ENCODE data around the gene AGMO. TPM values are rescaled to one million over a fixed set of nuclear protein-coding genes. Genes with fewer than 3 reads are reported as not detected.
A peak's percentile ranks its signal among the peaks of the same experiment; 100 is the strongest.

The AGMO gene
- polyA plus RNA-seq, 3 donors: 0.88 to 1.1 (median 0.92) TPM

DNA sequence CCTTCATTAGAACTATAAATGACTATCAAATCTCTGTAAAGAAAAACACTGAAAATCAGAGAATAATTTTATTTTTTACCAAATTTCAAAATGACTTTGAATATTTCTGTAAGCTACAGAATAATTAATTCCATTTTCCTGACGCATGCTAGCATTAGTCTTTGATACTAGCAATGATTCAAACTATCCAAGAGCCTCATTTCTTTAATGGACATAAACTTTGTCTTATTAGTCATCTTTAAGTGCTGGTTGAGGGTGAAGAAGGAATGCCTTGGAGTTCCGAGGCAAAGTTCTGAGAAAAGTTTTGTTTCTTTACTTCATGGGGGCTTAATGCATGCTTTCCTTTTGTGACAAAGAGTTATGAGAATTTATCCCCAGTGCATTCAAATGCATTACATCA lies 137.3 kb downstream of the AGMO start:
- peak in 3 of 11 donors; percentile 5 to 24 (median 16) for DNase-seq (ENCODE audit: extremely low read depth in 1 of 11, low read depth in 9 of 11, low spot score in 4 of 11)

DNA sequence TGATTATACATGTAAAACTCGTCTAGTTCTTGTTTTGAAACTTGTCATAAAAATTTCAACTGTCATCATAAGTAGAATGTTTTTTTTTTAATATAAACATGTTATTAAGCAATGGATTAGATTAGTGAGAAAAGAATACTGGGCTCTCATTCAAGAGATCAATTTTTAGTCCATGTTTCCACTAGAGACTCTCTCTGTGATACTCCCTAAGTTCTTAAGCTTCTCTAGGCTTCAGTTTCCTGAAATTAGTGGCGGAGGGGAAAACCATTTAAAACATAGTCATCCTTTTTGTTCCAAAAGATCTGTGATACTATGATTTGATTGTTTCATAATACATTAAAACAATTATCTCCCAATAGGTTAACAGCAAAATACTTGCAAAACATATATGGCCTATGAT lies 142.2 kb downstream of the AGMO start:
- DNase-seq (ENCODE audit: extremely low read depth in 1 of 11, low read depth in 9 of 11, low spot score in 4 of 11): no peak

DNA sequence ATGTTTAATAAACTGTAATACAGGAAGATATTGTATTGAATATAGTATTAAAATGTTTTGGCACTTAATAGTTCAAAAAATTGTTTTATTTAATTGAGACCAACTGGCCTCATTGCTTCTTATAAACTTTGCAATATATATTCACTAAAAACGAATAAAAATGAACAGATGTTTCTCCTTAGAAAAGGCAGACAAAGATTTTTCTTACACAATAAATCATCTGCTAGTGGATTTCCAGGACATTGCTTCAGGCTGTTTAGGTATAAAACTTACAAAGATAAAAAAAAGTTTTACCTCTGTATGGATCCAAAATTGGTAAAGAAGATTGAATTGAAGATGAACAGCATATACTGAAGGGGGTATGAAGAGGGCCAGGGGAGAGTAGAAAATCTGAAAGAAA lies 143.6 kb downstream of the AGMO start:
- no peak for DNase-seq (ENCODE audit: extremely low read depth in 1 of 11, low read depth in 9 of 11, low spot score in 4 of 11)

DNA sequence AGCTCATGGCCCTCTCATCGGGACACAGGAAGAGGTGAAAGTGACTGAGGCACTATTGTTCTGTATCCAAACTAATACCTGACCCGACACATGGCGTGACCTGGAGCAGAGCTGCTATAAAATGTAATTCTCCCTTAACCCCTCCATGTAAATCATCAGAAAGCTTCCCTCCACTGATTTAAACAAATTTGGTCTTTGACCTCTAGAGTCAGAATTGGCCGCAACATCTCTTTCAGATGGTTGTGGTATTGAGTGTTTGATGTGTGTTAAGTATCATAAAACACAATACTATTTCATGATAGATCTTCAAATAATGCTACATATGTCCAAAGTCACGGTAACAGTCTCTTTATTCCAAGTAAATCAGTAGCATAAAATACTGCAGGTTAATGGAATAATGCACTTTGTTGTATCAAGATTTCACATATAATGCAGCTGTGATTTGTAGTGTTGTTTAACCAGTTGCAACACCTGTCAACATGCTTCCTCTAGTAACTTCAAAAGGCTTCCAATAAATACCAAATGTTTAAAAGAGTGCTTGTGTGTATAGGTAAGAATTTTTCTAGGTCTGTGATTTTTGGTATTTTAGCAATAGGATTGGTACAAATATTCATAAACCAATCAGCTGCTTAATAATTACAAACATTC lies 144.3 kb downstream of the AGMO start:
- DNase-seq (ENCODE audit: extremely low read depth in 1 of 11, low read depth in 9 of 11, low spot score in 4 of 11): no peak

DNA sequence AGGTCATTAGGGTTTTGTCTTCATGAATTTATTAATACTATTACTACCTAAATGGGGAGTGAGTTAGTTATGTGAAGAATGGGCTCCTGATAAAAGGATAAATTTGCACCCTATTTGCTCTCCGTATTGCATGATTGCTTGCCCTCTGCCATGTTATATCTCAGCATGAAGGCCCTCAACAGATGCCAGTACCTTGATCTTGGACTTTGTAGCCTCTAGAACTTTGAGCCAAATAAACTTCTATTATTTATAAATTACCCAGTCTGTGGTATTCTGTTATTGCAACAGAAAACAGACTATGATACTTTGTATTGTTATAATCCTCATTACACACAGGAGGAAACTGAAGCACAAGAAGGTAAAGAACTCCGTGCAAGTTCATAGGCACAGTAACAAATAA lies 150.8 kb downstream of the AGMO start:
- DNase-seq (ENCODE audit: extremely low read depth in 1 of 11, low read depth in 9 of 11, low spot score in 4 of 11): no peak

DNA sequence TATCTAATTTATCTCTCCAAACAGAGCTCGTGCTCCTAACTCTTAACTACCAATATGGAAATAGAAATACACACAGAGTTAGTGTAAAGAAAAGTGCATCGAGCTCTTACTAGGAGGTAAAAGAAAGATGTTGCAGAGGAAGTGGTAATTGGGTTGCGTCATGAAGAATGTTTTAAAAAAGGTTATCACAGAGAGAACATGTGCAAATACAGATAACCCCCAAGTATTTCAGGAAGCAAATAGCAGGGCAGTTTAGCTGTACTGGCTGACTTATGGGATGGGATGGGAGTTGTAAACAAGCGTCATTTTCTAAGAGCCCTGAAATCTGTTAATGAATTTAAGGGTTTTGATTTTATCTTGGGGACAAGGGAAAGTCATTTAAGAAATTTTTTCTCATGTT lies 153.9 kb downstream of the AGMO start:
- no peak for DNase-seq (ENCODE audit: extremely low read depth in 1 of 11, low read depth in 9 of 11, low spot score in 4 of 11)

DNA sequence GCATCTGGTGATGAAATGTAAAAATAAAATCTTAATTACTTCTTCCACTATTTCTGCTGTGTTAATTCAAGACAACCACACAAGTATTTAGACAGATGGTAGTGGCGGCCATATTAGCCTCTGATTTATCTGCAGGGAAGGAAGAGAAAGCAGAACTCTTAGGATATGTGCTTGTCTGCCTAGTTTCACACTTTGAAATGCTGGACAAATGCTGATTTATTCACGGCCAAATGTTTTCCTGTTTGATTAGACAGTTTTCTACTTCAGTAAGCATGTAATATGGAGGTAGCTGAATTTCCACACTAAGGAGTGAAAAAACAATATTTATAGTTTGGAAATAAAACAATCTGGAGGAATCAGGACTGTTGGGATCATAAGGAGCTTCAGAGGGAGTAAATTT lies 158.1 kb downstream of the AGMO start:
- peak in 3 of 11 donors; percentile 4 to 21 (median 6) for DNase-seq (ENCODE audit: extremely low read depth in 1 of 11, low read depth in 9 of 11, low spot score in 4 of 11)

DNA sequence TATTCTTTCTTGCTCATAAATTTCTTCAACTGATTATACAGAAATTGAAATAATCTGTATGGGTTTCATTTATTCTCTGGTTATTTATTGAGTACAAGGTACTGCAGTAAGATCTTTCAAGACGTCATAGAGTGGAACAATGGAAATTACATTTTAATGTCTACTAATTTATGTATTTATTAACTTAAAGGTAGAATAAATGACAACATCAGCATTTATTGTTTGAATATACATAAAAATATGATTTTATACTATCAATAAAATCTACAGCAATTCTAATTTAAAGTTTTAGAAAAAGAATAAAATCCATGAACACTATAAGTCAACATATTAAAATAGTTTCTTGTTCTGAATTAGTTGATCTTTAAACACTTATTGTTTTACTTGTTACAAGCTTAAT lies 158.5 kb downstream of the AGMO start:
- no peak for DNase-seq (ENCODE audit: extremely low read depth in 1 of 11, low read depth in 9 of 11, low spot score in 4 of 11)

DNA sequence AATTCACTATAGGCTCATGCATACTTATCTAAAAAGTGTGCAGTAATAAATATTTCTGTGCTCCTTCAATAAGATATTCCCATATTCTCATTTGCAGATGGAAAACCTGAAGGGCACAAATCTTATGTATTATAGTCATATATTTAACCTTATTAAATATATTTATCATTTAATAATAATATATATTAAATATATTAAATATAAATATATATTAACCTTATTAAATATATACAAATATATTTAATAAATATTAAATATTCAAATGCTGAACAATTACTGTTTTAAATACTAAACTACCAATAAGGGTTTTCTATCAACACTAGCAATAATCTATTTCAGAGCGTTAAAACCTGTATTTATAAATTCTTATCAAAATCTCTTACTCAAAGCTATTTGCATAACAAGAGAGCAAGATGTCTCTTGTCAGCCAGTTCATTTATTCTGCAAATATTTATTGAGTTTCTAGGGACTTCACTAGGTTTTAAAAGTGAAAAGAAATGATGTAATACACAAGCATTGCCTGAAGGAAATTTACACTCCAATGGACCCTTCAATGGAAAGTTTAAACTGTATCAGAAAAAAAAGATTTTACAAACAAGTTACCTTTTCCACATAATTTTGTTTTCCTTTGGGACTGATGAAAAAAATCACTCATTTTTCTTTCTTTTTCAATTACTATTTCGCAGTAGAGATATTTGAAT lies 159.2 kb downstream of the AGMO start:
- DNase-seq (ENCODE audit: extremely low read depth in 1 of 11, low read depth in 9 of 11, low spot score in 4 of 11): no peak

DNA sequence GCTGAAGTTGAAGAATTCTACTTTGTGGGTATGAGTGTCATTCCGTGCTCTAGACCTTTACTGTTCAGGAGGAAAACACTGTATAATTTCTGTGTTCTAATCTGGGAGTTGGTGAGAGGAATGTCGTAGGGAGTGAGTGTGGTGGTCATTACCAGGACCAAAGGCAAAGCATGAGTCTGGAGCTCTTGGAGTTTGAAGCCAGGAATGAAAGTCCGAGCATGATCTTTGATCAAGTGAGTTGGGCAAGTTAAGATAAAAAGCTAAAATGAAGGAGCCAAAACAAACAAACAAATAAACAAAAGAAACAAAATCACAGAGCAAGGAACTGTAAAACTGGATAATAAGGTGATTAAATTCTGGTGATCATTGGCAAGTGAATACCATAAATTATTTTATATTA lies 161.4 kb downstream of the AGMO start:
- DNase-seq (ENCODE audit: extremely low read depth in 1 of 11, low read depth in 9 of 11, low spot score in 4 of 11): no peak

DNA sequence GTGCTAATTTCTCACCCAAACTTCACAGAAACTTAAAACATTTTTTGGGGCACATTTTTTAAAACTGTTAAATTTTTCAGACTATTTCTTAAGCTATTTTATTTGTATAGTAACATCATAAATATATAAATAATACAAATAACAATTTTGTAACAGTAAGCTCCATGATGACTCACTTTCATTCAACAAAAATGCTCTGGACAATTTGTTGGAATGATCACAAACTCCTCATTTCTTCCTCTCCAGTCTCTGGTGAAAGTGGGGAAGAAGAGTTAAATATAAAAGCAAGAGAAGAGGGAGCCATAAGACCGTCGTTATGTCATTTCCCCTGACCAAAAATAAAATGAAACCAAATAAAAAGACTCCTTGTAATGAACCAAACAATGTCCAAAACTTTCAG lies 162.4 kb downstream of the AGMO start:
- DNase-seq (ENCODE audit: extremely low read depth in 1 of 11, low read depth in 9 of 11, low spot score in 4 of 11): no peak

DNA sequence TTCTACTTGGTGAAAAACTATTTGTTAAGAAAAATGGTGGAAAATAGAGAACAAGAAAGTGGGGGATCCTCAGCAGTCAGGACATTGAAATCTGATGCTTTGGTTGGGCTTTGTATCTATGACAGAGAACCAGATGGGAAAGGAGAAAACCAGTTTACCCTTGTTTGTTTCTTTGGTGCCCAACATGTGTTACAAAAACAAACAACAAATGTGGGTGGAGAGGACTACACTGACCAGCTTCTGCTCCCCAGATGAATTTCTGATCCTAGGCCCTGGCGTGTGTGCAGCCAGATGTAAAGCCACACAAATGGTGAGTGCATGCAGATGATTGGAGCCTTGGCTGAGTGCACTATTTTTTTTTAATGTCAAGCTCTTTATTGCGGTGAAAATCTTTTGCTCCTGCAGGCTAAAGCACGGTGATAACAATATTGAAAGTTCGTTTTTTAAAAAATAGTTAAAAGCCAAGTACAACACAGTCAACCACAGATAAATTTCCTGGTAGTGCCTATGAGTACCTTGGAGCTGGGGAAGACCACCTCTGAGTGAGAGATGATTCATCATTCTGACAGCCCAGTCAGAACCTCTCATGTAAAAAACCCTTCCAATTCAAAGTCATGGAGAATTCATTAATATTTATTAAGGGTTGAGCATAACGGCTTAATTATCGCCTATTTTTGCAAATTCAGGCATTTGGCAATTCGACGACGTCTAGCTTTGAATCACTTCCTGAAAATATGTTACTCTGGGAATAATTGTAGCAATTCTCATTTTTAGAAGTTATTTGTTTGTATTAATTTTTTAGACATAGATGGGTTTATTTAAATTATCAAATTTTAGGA lies 163.7 kb downstream of the AGMO start:
- DNase-seq (ENCODE audit: extremely low read depth in 1 of 11, low read depth in 9 of 11, low spot score in 4 of 11): no peak

DNA sequence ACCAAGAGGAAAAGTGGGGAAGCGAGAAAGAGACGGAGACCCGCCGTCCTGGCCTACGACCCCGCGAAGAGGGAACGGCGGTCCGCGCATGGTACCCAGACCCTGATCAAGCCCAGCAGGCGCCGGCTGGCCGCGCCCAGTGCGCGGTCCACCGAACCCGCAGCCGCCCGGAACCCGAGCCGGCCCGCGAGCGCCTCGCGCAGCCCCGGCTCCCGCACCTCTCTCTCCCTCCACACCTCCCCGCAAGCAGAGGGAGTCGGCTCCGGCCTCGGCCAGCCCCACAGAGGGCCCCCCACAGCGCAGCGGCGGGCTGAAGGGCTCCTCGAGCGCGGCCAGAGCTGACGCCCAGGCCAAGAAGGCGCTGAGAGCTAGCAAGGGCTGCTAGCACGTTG lies 164.7 kb downstream of the AGMO start:
- DNase-seq (ENCODE audit: extremely low read depth in 1 of 11, low read depth in 9 of 11, low spot score in 4 of 11): no peak

DNA sequence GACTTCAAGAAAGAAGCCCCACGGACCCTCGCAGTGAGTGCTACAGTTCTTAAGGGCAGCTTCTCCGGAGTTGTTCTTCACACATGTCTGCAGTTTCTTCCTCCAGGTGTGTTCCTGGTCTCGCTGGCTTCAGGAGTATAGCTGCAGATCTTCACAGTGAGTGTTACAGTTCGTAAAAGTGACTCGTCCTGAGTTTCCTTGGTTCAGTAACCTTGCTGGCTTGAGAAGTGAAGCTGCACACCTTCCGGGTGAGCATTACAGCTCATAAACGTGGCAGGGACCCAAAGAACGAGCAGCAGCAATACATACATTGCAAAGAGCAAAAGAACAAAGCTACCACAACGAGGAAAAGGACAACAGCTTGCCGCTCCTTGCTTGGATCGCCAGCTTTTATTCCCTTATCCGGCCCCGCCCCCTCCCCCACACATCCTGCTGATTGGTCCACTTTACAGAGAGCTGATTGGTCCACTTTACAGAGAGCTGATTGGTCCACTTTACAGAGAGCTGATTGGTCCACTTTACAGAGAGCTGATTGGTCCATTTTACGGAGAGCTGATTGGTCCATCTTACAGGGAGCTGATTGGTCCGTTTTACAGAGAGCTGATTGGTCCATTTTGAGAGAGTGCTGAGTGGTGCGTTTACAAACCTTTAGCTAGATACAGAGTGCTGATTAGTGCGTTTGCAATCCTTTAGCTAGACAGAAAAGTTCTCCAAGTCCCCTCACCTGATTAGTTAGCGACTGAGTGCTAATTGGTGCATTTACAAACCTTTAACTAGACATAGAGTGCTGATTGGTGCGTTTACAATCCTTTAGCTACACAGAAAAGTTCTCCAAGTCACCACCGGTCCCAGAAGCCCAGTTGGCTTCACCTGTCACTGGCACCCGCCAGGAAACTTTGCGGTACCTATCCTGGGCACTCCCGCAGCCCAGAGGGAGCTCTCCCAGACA lies 165.3 kb downstream of the AGMO start:
- DNase-seq (ENCODE audit: extremely low read depth in 1 of 11, low read depth in 9 of 11, low spot score in 4 of 11): no peak

DNA sequence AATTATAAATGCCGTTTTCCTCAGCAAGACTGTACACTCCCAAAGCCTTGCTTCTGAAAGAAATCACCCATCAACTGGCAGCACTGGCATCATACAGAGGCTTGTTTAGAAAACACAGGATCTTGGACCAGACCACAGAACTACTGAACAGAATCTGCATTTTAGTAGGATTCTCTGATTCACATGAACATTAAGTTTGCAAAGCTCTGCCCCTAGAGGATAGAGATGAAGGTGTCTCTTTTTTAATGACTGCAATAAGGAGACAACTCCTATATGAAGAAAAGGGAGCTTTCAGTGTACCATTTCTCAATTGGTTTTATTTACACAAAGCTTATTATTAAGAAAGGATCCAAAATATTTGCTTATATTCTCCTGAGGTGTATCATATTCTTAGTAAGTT lies 172.7 kb downstream of the AGMO start:
- DNase-seq (ENCODE audit: extremely low read depth in 1 of 11, low read depth in 9 of 11, low spot score in 4 of 11): no peak

DNA sequence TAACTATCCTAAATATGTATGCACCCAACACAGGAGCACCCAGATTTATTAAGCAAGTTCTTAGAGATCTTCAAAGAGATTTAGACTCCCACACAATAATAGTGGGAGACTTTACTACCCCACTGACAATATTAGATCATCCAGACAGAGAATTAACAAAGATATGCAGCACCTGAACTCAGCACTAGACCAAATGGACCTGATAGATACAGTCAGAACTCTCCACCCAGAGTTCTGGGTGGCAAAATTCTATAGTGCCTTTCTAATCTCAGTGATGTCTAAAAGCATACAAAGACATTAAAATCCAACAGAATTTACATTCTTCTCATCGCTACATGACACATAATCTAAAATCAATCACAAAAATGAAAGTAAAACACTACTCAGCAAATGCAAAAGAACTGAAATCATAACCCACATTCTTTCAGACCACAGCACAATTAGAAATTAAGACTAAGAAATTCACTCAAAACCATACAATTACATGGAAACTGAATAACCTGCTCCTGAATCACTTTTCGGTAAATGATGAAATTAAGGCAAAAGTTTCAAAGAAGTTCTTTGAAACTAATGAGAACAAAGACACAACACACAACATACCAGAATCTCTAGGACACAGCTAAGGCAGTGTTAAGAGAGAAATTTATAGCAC lies 183.2 kb downstream of the AGMO start:
- no peak for DNase-seq (ENCODE audit: extremely low read depth in 1 of 11, low read depth in 9 of 11, low spot score in 4 of 11)

DNA sequence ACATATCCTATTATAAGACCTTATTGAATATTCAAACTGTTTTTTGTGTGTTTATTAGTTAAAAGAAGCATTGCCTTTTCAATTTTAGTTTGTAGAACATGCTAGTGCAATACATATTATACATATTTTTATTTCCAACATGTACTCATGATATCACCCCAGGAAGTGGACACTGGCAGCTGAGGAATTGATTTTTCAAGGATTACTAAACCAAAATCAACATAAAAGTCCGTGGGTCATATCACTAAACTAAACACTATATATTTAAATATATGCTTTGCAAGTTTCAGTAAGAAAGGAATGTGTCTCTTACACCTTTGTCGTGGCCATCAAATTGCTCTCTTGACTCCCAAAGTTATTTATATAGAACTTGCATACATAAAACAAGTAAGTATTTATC lies 185.2 kb downstream of the AGMO start:
- DNase-seq (ENCODE audit: extremely low read depth in 1 of 11, low read depth in 9 of 11, low spot score in 4 of 11): no peak

DNA sequence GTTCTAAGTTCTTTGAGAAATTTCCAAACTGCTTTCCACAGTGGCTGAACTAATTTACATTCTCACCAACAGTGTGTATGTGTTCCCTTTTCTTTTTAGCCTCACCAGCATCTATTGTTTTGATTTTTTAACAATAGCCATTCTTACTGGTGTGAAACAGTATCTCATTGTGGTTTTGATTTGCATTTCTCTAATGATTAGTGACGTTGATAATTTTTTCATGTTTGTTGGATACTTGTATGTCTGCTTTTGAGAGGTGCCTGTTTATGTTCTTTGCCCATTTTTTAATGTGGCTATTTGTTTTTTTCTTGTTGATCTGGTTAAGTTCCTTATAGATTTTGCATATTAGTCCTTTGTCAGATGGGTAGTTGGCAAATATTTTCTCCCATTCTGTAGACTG lies 191.4 kb downstream of the AGMO start:
- DNase-seq (ENCODE audit: extremely low read depth in 1 of 11, low read depth in 9 of 11, low spot score in 4 of 11): no peak

DNA sequence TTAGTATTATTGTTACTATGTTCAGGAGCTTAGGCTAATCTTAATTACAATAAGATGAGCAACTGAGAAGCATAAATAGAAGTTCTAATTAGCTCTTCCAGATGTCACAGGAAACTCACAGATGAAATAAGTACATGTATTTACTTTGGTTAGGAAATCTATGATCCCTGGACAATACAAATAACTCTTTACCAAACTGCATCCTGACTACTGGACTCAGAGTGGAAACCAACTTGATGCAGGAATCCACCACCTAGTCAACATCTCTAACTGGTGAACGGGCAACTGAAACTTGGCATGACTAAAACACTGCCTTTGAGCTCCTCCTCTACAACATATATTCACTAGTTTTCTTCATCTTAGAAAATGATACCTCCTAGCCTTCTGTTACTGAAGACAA lies 193.2 kb downstream of the AGMO start:
- DNase-seq (ENCODE audit: extremely low read depth in 1 of 11, low read depth in 9 of 11, low spot score in 4 of 11): no peak

All from renal cortex interstitium (tissue), 11 donors.